Measurements from ENCODE around the gene MMP7.

GRCh38 chr11:102522312-102523188 lies 8.0 kb downstream of the MMP7 start:
- TF ChIP-seq JUN (IDR thresholded peaks at IDR 0.05; ENCODE audit: borderline replicate concordance, insufficient read depth, insufficient read length, low read depth) (no peak), CTCF (IDR thresholded peaks at IDR 0.05; ENCODE audit: extremely low read depth in 1 of 2, insufficient read depth in 1 of 2, low read depth in 1 of 2, low read length in 2 of 2) (no peak), POLR2AphosphoS5 (IDR thresholded peaks at IDR 0.05; ENCODE audit: insufficient read depth, low read depth, low read length) (no peak), MYC (IDR thresholded peaks at IDR 0.05; ENCODE audit: low read depth, low read length) (no peak), POLR2A (IDR thresholded peaks at IDR 0.05; ENCODE audit: low read depth, low read length) (no peak)
